ENCODE results near the gene MAP7. TPM values are rescaled to one million over a fixed set of nuclear protein-coding genes. Genes with fewer than 3 reads are reported as not detected.

MAP7 gene
- total and polyA plus RNA-seq, 9 of the 15 experiments (the other 6 are each of a cell fraction or from before 2014, with no cell fraction given) = 0.76 to 7.7 (median 3.9) TPM

DNA sequence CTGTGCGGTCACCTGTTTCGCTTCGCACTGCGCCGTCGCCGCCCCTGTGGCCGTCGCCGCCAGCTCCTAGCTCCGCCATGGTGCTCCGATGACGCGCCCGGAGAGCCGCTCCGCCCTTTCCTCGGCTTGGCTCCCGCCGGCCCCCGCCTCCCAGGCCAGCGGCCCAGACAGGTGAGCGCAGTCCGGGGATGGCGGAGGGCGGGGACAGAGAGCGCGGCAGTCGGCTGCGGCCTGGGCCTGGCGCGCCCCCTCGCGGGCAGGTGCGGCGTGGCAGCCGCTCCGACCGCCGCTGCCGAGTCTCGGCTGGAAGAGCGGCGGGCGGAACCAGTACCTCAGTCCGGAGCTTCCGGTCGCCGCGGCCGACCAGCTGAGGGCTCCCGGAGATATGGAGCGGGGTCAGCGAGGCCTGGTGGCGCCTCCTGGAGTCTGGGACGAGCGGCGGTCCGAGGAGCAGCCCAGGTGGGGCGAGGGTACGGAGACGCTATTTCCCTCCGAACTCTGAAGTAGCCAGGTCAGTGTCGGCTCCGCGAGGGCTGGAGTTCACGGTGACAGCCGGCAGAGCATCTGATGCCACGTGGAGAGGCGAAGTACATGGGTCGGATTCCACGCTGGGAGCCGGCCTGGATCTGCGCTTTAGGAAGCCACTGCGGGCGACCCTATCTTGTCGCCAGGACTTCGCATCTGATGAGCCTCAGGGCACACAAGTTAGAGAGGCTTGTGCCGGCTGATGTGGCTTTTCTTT is at the start of gene MAP7 (continued):
- TF ChIP-seq, protein P1, sequence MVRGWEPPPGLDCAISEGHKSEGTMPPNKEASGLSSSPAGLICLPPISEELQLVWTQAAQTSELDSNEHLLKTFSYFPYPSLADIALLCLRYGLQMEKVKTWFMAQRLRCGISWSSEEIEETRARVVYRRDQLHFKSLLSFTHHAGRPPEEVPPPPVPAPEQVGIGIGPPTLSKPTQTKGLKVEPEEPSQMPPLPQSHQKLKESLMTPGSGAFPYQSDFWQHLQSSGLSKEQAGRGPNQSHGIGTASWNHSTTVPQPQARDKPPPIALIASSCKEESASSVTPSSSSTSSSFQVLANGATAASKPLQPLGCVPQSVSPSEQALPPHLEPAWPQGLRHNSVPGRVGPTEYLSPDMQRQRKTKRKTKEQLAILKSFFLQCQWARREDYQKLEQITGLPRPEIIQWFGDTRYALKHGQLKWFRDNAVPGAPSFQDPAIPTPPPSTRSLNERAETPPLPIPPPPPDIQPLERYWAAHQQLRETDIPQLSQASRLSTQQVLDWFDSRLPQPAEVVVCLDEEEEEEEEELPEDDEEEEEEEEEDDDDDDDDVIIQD (CRISPR knock-in tag; IDR thresholded peaks at IDR 0.05) = no peak
- peak; percentile 31; the same call in 1 of the 2 replicates for TF ChIP-seq XRCC5 (IDR thresholded peaks at IDR 0.05; ENCODE audit: low read depth, low read length)
- no peak for TF ChIP-seq EZH2 (IDR thresholded peaks at IDR 0.05; ENCODE audit: borderline replicate concordance, low read depth, low read length)
- TF ChIP-seq, protein P2, sequence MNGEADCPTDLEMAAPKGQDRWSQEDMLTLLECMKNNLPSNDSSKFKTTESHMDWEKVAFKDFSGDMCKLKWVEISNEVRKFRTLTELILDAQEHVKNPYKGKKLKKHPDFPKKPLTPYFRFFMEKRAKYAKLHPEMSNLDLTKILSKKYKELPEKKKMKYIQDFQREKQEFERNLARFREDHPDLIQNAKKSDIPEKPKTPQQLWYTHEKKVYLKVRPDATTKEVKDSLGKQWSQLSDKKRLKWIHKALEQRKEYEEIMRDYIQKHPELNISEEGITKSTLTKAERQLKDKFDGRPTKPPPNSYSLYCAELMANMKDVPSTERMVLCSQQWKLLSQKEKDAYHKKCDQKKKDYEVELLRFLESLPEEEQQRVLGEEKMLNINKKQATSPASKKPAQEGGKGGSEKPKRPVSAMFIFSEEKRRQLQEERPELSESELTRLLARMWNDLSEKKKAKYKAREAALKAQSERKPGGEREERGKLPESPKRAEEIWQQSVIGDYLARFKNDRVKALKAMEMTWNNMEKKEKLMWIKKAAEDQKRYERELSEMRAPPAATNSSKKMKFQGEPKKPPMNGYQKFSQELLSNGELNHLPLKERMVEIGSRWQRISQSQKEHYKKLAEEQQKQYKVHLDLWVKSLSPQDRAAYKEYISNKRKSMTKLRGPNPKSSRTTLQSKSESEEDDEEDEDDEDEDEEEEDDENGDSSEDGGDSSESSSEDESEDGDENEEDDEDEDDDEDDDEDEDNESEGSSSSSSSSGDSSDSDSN (IDR thresholded peaks at IDR 0.05; ENCODE audit: borderline replicate concordance in 1 of 2, low read depth in 2 of 2, low read length in 2 of 2) = peak; percentile 15 to 68; a peak in 1 of 4 replicates
- no peak for TF ChIP-seq ZNF699 (CRISPR knock-in tag; IDR thresholded peaks at IDR 0.05; ENCODE audit: insufficient replicate concordance)
- TF ChIP-seq TAL1 (IDR thresholded peaks at IDR 0.05) = no peak
- peak; percentile 43; the same call in 1 of the 2 replicates for TF ChIP-seq HCFC1 (IDR thresholded peaks at IDR 0.05; ENCODE audit: low read depth, low read length)
- TF ChIP-seq TCF3 (CRISPR knock-in tag; IDR thresholded peaks at IDR 0.05) = peak; percentile 48; the same call in 1 of the 2 replicates
- peak; percentile 89 for TF ChIP-seq CTCFL (IDR thresholded peaks at IDR 0.05; ENCODE audit: borderline replicate concordance, insufficient read depth, low read depth, low read length, poor library complexity, severe bottlenecking)
- TF ChIP-seq, protein P3, sequence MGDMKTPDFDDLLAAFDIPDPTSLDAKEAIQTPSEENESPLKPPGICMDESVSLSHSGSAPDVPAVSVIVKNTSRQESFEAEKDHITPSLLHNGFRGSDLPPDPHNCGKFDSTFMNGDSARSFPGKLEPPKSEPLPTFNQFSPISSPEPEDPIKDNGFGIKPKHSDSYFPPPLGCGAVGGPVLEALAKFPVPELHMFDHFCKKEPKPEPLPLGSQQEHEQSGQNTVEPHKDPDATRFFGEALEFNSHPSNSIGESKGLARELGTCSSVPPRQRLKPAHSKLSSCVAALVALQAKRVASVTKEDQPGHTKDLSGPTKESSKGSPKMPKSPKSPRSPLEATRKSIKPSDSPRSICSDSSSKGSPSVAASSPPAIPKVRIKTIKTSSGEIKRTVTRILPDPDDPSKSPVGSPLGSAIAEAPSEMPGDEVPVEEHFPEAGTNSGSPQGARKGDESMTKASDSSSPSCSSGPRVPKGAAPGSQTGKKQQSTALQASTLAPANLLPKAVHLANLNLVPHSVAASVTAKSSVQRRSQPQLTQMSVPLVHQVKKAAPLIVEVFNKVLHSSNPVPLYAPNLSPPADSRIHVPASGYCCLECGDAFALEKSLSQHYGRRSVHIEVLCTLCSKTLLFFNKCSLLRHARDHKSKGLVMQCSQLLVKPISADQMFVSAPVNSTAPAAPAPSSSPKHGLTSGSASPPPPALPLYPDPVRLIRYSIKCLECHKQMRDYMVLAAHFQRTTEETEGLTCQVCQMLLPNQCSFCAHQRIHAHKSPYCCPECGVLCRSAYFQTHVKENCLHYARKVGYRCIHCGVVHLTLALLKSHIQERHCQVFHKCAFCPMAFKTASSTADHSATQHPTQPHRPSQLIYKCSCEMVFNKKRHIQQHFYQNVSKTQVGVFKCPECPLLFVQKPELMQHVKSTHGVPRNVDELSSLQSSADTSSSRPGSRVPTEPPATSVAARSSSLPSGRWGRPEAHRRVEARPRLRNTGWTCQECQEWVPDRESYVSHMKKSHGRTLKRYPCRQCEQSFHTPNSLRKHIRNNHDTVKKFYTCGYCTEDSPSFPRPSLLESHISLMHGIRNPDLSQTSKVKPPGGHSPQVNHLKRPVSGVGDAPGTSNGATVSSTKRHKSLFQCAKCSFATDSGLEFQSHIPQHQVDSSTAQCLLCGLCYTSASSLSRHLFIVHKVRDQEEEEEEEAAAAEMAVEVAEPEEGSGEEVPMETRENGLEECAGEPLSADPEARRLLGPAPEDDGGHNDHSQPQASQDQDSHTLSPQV (IDR thresholded peaks at IDR 0.05) = no peak
- peak; percentile 79 for TF ChIP-seq ESRRA (IDR thresholded peaks at IDR 0.05; ENCODE audit: borderline replicate concordance, low read depth)
- TF ChIP-seq PCBP2 (IDR thresholded peaks at IDR 0.05; ENCODE audit: low read depth, low read length, poor library complexity, severe bottlenecking) = no peak
- TF ChIP-seq MNT (conservative IDR thresholded peaks at IDR 0.05) = 0 out of 4 replicates have a peak, but pooled peaks have one; percentile 46 to 65
